Heart left ventricle (tissue), 16 donors: ENCODE results near the gene CFAP70. TPM values are rescaled to one million over a fixed set of nuclear protein-coding genes. Genes with fewer than 3 reads are reported as not detected.

ENCODE experiments used
- ATAC-seq, 4 donors: fragments of 200-7000 bp; cut with Tn5 transposase; one replicate each; pipeline ENCODE4 v1.9.1; 2020 to 2022; ENCODE audit warnings: moderate library complexity in 4 of 4, mild to moderate bottlenecking in 3 of 4, moderate number of reproducible peaks in 1 of 4
- DNase-seq, 5 donors: peaks; one replicate each; pipeline ENCODE4 v3.0.0-alpha.2; 2020
- H3K27ac ChIP-seq, 12 donors: fragments of 200-600 bp; sonication (generic) in 4 of 12; one replicate each; pipeline versions ENCODE4 v1.5.0 to v1.8.0; 2016 to 2022; ENCODE audit warnings: mild to moderate bottlenecking in 2 of 12
- H3K27me3 ChIP-seq, 9 donors: fragments of 200-600 bp; sonication (generic) in 2 of 9; one replicate each; pipeline versions ENCODE4 v1.5.1 to v1.8.0; 2016 to 2022; ENCODE audit warnings: mild to moderate bottlenecking in 3 of 9
- H3K36me3 ChIP-seq, 9 donors: fragments of 200-600 bp; sonication (generic) in 2 of 9; one replicate each; pipeline versions ENCODE4 v1.5.0 to v1.8.0; 2018 to 2022; ENCODE audit warnings: mild to moderate bottlenecking in 2 of 9
- H3K4me1 ChIP-seq, 12 donors: fragments of 200-600 bp; sonication (generic) in 4 of 12; one replicate each; pipeline versions ENCODE4 v1.5.0 to v1.8.0; 2016 to 2022; ENCODE audit warnings: mild to moderate bottlenecking in 3 of 12
- H3K4me3 ChIP-seq, 12 donors: fragments of 200-600 bp; sonication (generic) in 4 of 12; one replicate each; pipeline versions ENCODE4 v1.5.0 to v1.8.0; 2017 to 2022; ENCODE audit warnings: mild to moderate bottlenecking in 9 of 12, moderate library complexity in 4 of 12
- H3K9me3 ChIP-seq, 12 donors: fragments of 200-600 bp; sonication (generic) in 4 of 12; one replicate each; pipeline versions ENCODE4 v1.5.0 to v1.8.0; 2016 to 2022; ENCODE audit warnings: mild to moderate bottlenecking in 1 of 12
- CTCF ChIP-seq, 12 donors: fragments of 200-600 bp; sonication (generic) in 4 of 12; IDR thresholded peaks; one replicate each; pipeline versions ENCODE4 v1.5.0 to v1.8.0; 2018 to 2022; ENCODE audit warnings: antibody characterized with exemption in 12 of 12, mild to moderate bottlenecking in 5 of 12
- POLR2A ChIP-seq, 2 donors: fragments of 450-650 bp; IDR thresholded peaks; one replicate each; pipeline ENCODE4 v1.6.1; 2017; ENCODE audit warnings: antibody characterized with exemption in 2 of 2, mild to moderate bottlenecking in 2 of 2, moderate library complexity in 2 of 2
- WGBS, 4 donors: extraction: QIAGEN DNeasy Blood & Tissue Kit in 2 of 4; methylation state at CpG; one replicate each; pipeline versions ENCODE4 v1.1.5 to v1.1.7; 2013 to 2018; 5-methylcytosine and 5-hydroxymethylcytosine counted together
- intact Hi-C, 10 donors: fragments of 100-400 bp; cut with DNase I; formaldehyde crosslinking; loops; one replicate each; pipeline versions ENCODE4 v1.11.1 to v1.14.2; 2022
- polyA plus RNA-seq, 2 donors: library from polyadenylated mRNA; stranded (reverse); fragments of 200-250 nt; gene quantifications; one replicate each; pipeline ENCODE4 v1.2.3, GENCODE V29; 2013
- total RNA-seq, 9 donors: library from RNA; depleted of rRNA in 2 of 9; stranded (reverse); fragments of >200 nt in 2 of 9; fragmentation: NEBNext Ultra II Directional in 3 of 9; extraction: Animal tissue kit (Norgen Biotek cat#: 25700) in 3 of 9; gene quantifications; one replicate each; pipeline versions ENCODE4 v1.1.0 to v1.2.4, GENCODE V29; 2016 to 2023
- donor health status: ischemic (EF 13 %, LVEDD 7.1; RV severe dilation, severe dysfunction).
- donor health status: healthy with polysubstance abuse.
- donor health status: DM: no; HTN: yes; CAD: no.
- donor health status: DM: no; HTN: no; CAD: no.
- donor health status: ischemic (EF 25% LVEDD 6.9; RV normal size, moderate dysfunction).
- donor health status: ischemic (EF 25% LVEDD 5.7; RV mildly dilated, moderate dysfunction).
- donor health status: healthy.
- donor health status: DM: yes; HTN: yes; CAD: no.
- donor health status: ischemic (EF 35%, LVEDD 5.7; RV mildly dilated, moderate dysfunction).
- donor health status: nonischemic (EF 11% LVEDD 7.7; RV severe dilation, severe dysfunction).
- donor health status: DM: yes; HTN: yes; CAD: no.
- donor health status: PGD.
- donor health status: ischemic (EF 29% LVEDD 5.4; RV normal size, mild dysfunction).
- donor health status: nonischemic (EF 23%, LVEDD 6.1; RV moderate dilation, normal function).

The CFAP70 gene
- total and polyA plus RNA-seq, 11 donors: 0.22 to 2.0 (median 1.4) TPM

GRCh38 chr10:73405556-73405955 is 46.9 kb upstream of the CFAP70 start:
- Histone ChIP-seq H3K4me1 (peaks cover 0 to 47% (median 20%) of the 10 kb centered on the region in 12 donors), H3K9me3 (no peaks in the 10 kb centered on the region), H3K27me3 (no peaks in the 10 kb centered on the region), H3K27ac (no peak overlapping the region), H3K4me3 (no peak overlapping the region), H3K36me3 (peaks cover 0 to 18% (median 8%) of the 10 kb centered on the region in 9 donors)
- intact Hi-C loops: no loop called here
- 72 to 82% (median 77%) methylated on average over 3 of the region's 3 CpGs for WGBS, 4 donors
- ATAC-seq (no peak), DNase-seq (no peak)
- TF ChIP-seq CTCF (IDR thresholded peaks at IDR 0.05): no peak
- TF ChIP-seq POLR2A (IDR thresholded peaks at IDR 0.05): no peak

GRCh38 chr10:73404690-73405089 is 46.0 kb upstream of the CFAP70 start:
- no peak for TF ChIP-seq POLR2A (IDR thresholded peaks at IDR 0.05)
- TF ChIP-seq CTCF (IDR thresholded peaks at IDR 0.05): no peak
- H3K9me3 ChIP-seq: no peaks in the 10 kb centered on the region
- 93 to 95% (median 94%) methylated on average over 9 of the region's 9 CpGs for WGBS, 4 donors
- H3K27me3 ChIP-seq: no peaks in the 10 kb centered on the region
- no peak overlapping the region for H3K27ac ChIP-seq
- DNase-seq (no peak), ATAC-seq (no peak)
- peaks cover 0 to 53% (median 20%) of the 10 kb centered on the region in 12 donors for H3K4me1 ChIP-seq
- intact Hi-C loops: no loop called here
- H3K4me3 ChIP-seq: no peak overlapping the region
- H3K36me3 ChIP-seq: peaks cover 0 to 19% (median 12%) of the 10 kb centered on the region in 9 donors

GRCh38 chr10:73401636-73402035 is 43.0 kb upstream of the CFAP70 start:
- 94 to 98% (median 97%) methylated on average over 6 of the region's 6 CpGs for WGBS, 4 donors
- Histone ChIP-seq H3K9me3 (no peaks in the 10 kb centered on the region), H3K36me3 (peaks cover 0 to 42% (median 32%) of the 10 kb centered on the region in 9 donors), H3K4me1 (peaks cover 0 to 42% (median 8%) of the 10 kb centered on the region in 12 donors), H3K27me3 (no peaks in the 10 kb centered on the region), H3K4me3 (no peak overlapping the region), H3K27ac (no peak overlapping the region)
- ATAC-seq: no peak
- DNase-seq: no peak
- TF ChIP-seq CTCF (IDR thresholded peaks at IDR 0.05): no peak
- TF ChIP-seq POLR2A (IDR thresholded peaks at IDR 0.05): no peak
- intact Hi-C loops: no loop called here

GRCh38 chr10:73399063-73399462 is 40.4 kb upstream of the CFAP70 start:
- H3K4me1 ChIP-seq: peaks cover 0 to 29% (median 5%) of the 10 kb centered on the region in 12 donors
- peak overlapping the region in 6 of 12 donors; percentile 3 to 33 (median 13) for H3K27ac ChIP-seq
- H3K27me3 ChIP-seq: no peaks in the 10 kb centered on the region
- H3K9me3 ChIP-seq: no peaks in the 10 kb centered on the region
- H3K36me3 ChIP-seq: peaks cover 0 to 65% (median 55%) of the 10 kb centered on the region in 9 donors
- WGBS, 4 donors: 48 to 67% (median 53%) methylated on average over 4 of the region's 4 CpGs
- H3K4me3 ChIP-seq: no peak overlapping the region
- ATAC-seq (peak in 1 of 4 donors; percentile 89), DNase-seq (no peak)
- TF ChIP-seq POLR2A (IDR thresholded peaks at IDR 0.05) (no peak), CTCF (IDR thresholded peaks at IDR 0.05) (no peak)
- intact Hi-C loops: no loop called here
